Loucy (cell line): ENCODE results near the gene ELOVL7.

ENCODE experiments used
- CTCF ChIP-seq: fragments of 200-600 bp; sonication (generic); conservative IDR thresholded peaks from 2 replicates; pipeline ENCODE4 v1.5.1; 2014; ENCODE audit warnings: mild to moderate bottlenecking, antibody characterized with exemption, low read length
- EZH2phosphoT487 ChIP-seq: fragments of 200-600 bp; IDR thresholded peaks from 2 replicates; pipeline ENCODE4 v1.6.1; 2018; ENCODE audit warnings: antibody characterized with exemption, mild to moderate bottlenecking, moderate library complexity, borderline replicate concordance

GRCh38 chr5:60744682-60745081 lies 99.4 kb downstream of the ELOVL7 start:
- TF ChIP-seq CTCF = no peak
- TF ChIP-seq EZH2phosphoT487 = no peak
